Naive thymus-derived CD4-positive, alpha-beta T cell (primary cell): ENCODE data around the gene ARSD. TPM values are rescaled to one million over a fixed set of nuclear protein-coding genes. Genes with fewer than 3 reads are reported as not detected.
"Not testable (repeated sequence)": the region's sequence is repeated elsewhere in the genome, so short reads cannot be mapped to it uniquely, and the experiment has no call there.

Experiments
- ATAC-seq: fragments of 150-1000 bp; cut with Tn5 transposase; 2 replicates; pipeline ENCODE4 v1.10.0; 2021; ENCODE audit warnings: mild to moderate bottlenecking, moderate library complexity
- CTCF ChIA-PET: fragments of 350-600 bp; sonication (Branson Sonifier 250); formaldehyde crosslinking; loops from one replicate; lab custom pipeline; 2021; ENCODE audit warnings: antibody characterized with exemption; lab: Charles Lee
- POLR2A ChIA-PET: fragments of 350-600 bp; sonication (Branson Sonifier 250); formaldehyde crosslinking; loops from one replicate; lab custom pipeline; 2021; ENCODE audit warnings: antibody characterized with exemption, inconsistent platforms; lab: Charles Lee
- DNase-seq, 9 donors: peaks; one replicate each; pipeline versions ENCODE4 v3.0.0 to v3.0.0-alpha.2; 2020 to 2022; ENCODE audit warnings: mixed read lengths in 1 of 9
- H3K27ac ChIP-seq: one replicate; pipeline ENCODE4 v1.7.0; 2013; ENCODE audit warnings: mild to moderate bottlenecking, low read depth, low read length, moderate library complexity
- H3K27me3 ChIP-seq, 2 donors: one replicate each; pipeline ENCODE4 v1.7.0; 2013; ENCODE audit warnings: low read length in 2 of 2, mild to moderate bottlenecking in 2 of 2, moderate library complexity in 2 of 2; ENCODE audit not compliant: control insufficient read depth in 2 of 2, insufficient read depth in 2 of 2
- H3K36me3 ChIP-seq, 3 experiments: 1 replicate in 2 of 3; 2 replicates in 1 of 3; pipeline ENCODE4 v1.7.0; 2013; ENCODE audit warnings: low read length in 3 of 3, mild to moderate bottlenecking in 3 of 3, moderate library complexity in 1 of 3; ENCODE audit not compliant: insufficient read depth in 3 of 3, control insufficient read depth in 2 of 3
- H3K4me1 ChIP-seq, 2 donors: one replicate each; pipeline ENCODE4 v1.7.0; 2013; ENCODE audit warnings: low read length in 2 of 2, mild to moderate bottlenecking in 2 of 2, moderate library complexity in 1 of 2; ENCODE audit not compliant: control insufficient read depth in 2 of 2, insufficient read depth in 2 of 2
- H3K4me3 ChIP-seq: 2 replicates; pipeline ENCODE4 v1.7.0; 2013; ENCODE audit warnings: mild to moderate bottlenecking, low read length
- H3K9me3 ChIP-seq, 3 experiments: 1 replicate in 2 of 3; 2 replicates in 1 of 3; pipeline ENCODE4 v1.7.0; 2013; ENCODE audit warnings: low read length in 3 of 3; ENCODE audit not compliant: control insufficient read depth in 2 of 3
- H3K27ac Mint-ChIP-seq, 9 donors: one replicate each; pipeline ENCODE4 v1.8.0; 2020 to 2022; ENCODE audit warnings: mixed read lengths in 9 of 9, mild to moderate bottlenecking in 8 of 9, moderate library complexity in 5 of 9, inconsistent platforms in 2 of 9
- H3K27me3 Mint-ChIP-seq, 5 donors: one replicate each; pipeline ENCODE4 v1.8.0; 2021 to 2022; ENCODE audit warnings: mixed read lengths in 5 of 5, mild to moderate bottlenecking in 1 of 5
- H3K36me3 Mint-ChIP-seq, 5 donors: one replicate each; pipeline ENCODE4 v1.8.0; 2020 to 2022; ENCODE audit warnings: mixed read lengths in 5 of 5, mild to moderate bottlenecking in 3 of 5, inconsistent platforms in 1 of 5
- H3K4me1 Mint-ChIP-seq, 7 donors: one replicate each; pipeline ENCODE4 v1.8.0; 2020 to 2022; ENCODE audit warnings: mixed read lengths in 7 of 7, mild to moderate bottlenecking in 3 of 7, inconsistent platforms in 1 of 7
- H3K4me3 Mint-ChIP-seq, 10 donors: one replicate each; pipeline ENCODE4 v1.8.0; 2020 to 2022; ENCODE audit warnings: mild to moderate bottlenecking in 10 of 10, mixed read lengths in 10 of 10, moderate library complexity in 6 of 10, inconsistent platforms in 2 of 10
- H3K9me3 Mint-ChIP-seq, 11 donors: one replicate each; pipeline ENCODE4 v1.8.0; 2020 to 2022; ENCODE audit warnings: mixed read lengths in 11 of 11, mild to moderate bottlenecking in 4 of 11, inconsistent platforms in 1 of 11, moderate library complexity in 1 of 11
- intact Hi-C, 2 donors: fragments of 100-400 bp; cut with micrococcal nuclease; formaldehyde crosslinking; loops; one replicate each; pipeline ENCODE4 v1.15.1; 2023
- polyA plus RNA-seq, 2 donors: library from polyadenylated mRNA; unstranded; fragments of 300-500 nt; fragmentation: Illumina TruSeq; gene quantifications; one replicate each; pipeline ENCODE4 v1.2.3, GENCODE V29; 2021
- total RNA-seq, 6 experiments: library from RNA in 5 of 6; stranded (reverse) in 5 of 6; gene quantifications; 1 replicate in 5 of 6; 2 replicates in 1 of 6; pipeline ENCODE4 v1.2.3 and lab custom pipeline; 2021 to 2026

Gene ARSD
- total and polyA plus RNA-seq, 7 experiments from 2014 or later, result 0.97 to 8.9 (median 2.0) TPM

- not testable (repeated sequence) for H3K4me3 ChIP-seq, DNase-seq
Measured at GRCh38 chrX:2897690-2898623, 31.2 kb downstream of the ARSD start.

DNA sequence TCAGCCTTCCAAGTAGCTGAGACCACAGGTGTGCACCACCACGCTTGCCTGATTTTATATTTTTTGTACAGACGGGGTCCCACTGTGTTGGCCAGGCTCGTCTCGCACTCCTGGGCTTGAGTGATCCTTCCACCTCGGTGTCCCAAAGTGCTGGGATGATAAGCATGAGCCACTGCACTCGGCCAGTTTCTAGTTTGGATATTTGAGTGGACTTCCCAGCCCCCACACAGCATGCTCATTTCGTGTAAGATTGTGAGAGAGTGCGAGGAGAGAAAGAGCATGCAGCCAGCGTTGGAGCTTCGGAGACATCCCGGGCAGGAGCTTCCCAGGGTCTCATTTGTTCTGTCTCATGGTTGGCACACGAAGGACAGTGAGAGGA, 31.8 kb downstream of the ARSD start:
- no peaks in the 10 kb centered on the region for H3K4me1 ChIP-seq
- H3K4me3 ChIP-seq, result no peak overlapping the region
- no peak for DNase-seq
- H3K27me3 ChIP-seq, result no peaks in the 10 kb centered on the region
- Mint-ChIP-seq H3K4me3 (no peak overlapping the region), H3K27ac (no peak overlapping the region), H3K9me3 (peaks cover 0 to 8% (median 0%) of the 10 kb centered on the region in 11 donors), H3K36me3 (no peaks in the 10 kb centered on the region), H3K27me3 (no peaks in the 10 kb centered on the region), H3K4me1 (peaks cover 0 to 17% (median 5%) of the 10 kb centered on the region in 7 donors)
- no peaks in the 10 kb centered on the region for H3K36me3 ChIP-seq
- CTCF ChIA-PET, result no interaction called here
- POLR2A ChIA-PET, result no interaction called here
- no peak for ATAC-seq
- no peaks in the 10 kb centered on the region for H3K9me3 ChIP-seq
- intact Hi-C loops, result no loop called here
- H3K27ac ChIP-seq, result no peak overlapping the region

More at GRCh38 chrX:2897690-2898623, 31.2 kb downstream of the ARSD start:
- H3K27ac Mint-ChIP-seq, result peak overlapping the region in 1 of 9 donors; percentile 25
- H3K36me3 Mint-ChIP-seq, POLR2A ChIA-PET, H3K27ac ChIP-seq, H3K27me3 ChIP-seq, H3K36me3 ChIP-seq, H3K4me1 ChIP-seq, intact Hi-C loops, CTCF ChIA-PET, H3K9me3 ChIP-seq, H3K27me3 Mint-ChIP-seq: not testable (repeated sequence)
- H3K9me3 Mint-ChIP-seq, result peaks cover 0 to 12% (median 2%) of the 10 kb centered on the region in 11 donors
- peak; percentile 73 for ATAC-seq
- peak overlapping the region in 6 of 10 donors; percentile 15 to 67 (median 33) for H3K4me3 Mint-ChIP-seq
- peaks cover 0 to 15% (median 5%) of the 10 kb centered on the region in 7 donors for H3K4me1 Mint-ChIP-seq

DNA sequence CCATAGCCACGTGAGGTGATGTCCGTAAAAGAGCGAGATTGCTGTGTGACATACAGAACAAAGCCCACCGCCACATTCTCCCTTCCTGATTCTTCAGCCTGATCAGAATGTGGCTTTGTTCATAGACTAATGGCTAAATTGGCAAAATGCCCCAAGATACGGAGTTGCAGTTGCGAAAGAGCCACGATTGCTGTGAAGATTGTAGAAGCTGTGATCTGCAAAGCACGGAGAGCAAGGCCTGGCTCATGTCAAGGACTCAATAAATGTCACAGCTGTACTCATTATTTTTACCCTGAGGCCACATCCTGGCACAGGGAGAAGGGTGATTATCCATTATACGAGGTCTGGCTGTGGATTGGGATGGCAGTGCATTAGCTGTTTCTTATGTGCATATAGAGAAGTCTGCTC, 34.2 kb downstream of the ARSD start:
- no peak for ATAC-seq
- H3K36me3 ChIP-seq, result no peaks in the 10 kb centered on the region
- no peak for DNase-seq
- intact Hi-C loops, result no loop called here
- Mint-ChIP-seq H3K4me1 (peaks cover 0 to 20% (median 8%) of the 10 kb centered on the region in 7 donors), H3K27me3 (peaks cover 0 to 1% (median 0%) of the 10 kb centered on the region in 5 donors), H3K36me3 (no peaks in the 10 kb centered on the region), H3K4me3 (no peak overlapping the region), H3K27ac (no peak overlapping the region), H3K9me3 (peaks cover 0 to 6% (median 0%) of the 10 kb centered on the region in 11 donors)
- H3K27ac ChIP-seq, result no peak overlapping the region
- ChIA-PET CTCF (no interaction called here), POLR2A (no interaction called here)
- no peaks in the 10 kb centered on the region for H3K9me3 ChIP-seq
- H3K4me3 ChIP-seq, result no peak overlapping the region
- no peaks in the 10 kb centered on the region for H3K4me1 ChIP-seq
- H3K27me3 ChIP-seq, result no peaks in the 10 kb centered on the region

DNA sequence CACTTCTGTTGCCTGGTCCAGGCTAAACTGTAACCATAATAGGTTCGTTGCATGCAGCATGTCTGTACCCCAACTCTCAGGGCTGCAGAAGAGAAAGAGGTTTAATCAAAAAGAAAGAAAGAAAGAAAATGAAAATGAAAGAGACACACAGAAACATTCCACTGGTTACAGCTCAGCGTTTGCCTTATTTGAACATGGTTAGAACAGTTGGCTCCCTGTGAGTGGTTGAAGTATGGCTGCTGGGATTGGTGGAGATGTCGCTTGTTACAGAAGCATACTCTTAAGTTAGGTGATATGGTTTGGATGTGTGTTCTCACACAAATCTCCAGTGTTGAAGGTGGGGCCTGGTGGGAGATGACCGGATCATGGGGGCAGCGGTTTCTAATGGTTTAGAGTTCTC, 36.3 kb downstream of the ARSD start:
- CTCF ChIA-PET, result no interaction called here
- Histone ChIP-seq H3K4me1 (no peaks in the 10 kb centered on the region), H3K27me3 (no peaks in the 10 kb centered on the region), H3K9me3 (no peaks in the 10 kb centered on the region), H3K4me3 (no peak overlapping the region), H3K36me3 (no peaks in the 10 kb centered on the region), H3K27ac (no peak overlapping the region)
- H3K9me3 Mint-ChIP-seq, result peaks cover 0 to 7% (median 0%) of the 10 kb centered on the region in 11 donors
- H3K27me3 Mint-ChIP-seq, result peaks cover 0 to 5% (median 0%) of the 10 kb centered on the region in 5 donors
- H3K27ac Mint-ChIP-seq, result peak overlapping the region in 1 of 9 donors; percentile 38
- DNase-seq (no peak), ATAC-seq (no peak)
- H3K4me3 Mint-ChIP-seq, result no peak overlapping the region
- H3K36me3 Mint-ChIP-seq, result no peaks in the 10 kb centered on the region
- peaks cover 0 to 22% (median 13%) of the 10 kb centered on the region in 7 donors for H3K4me1 Mint-ChIP-seq
- intact Hi-C loops, result no loop called here
- POLR2A ChIA-PET, result no interaction called here

DNA sequence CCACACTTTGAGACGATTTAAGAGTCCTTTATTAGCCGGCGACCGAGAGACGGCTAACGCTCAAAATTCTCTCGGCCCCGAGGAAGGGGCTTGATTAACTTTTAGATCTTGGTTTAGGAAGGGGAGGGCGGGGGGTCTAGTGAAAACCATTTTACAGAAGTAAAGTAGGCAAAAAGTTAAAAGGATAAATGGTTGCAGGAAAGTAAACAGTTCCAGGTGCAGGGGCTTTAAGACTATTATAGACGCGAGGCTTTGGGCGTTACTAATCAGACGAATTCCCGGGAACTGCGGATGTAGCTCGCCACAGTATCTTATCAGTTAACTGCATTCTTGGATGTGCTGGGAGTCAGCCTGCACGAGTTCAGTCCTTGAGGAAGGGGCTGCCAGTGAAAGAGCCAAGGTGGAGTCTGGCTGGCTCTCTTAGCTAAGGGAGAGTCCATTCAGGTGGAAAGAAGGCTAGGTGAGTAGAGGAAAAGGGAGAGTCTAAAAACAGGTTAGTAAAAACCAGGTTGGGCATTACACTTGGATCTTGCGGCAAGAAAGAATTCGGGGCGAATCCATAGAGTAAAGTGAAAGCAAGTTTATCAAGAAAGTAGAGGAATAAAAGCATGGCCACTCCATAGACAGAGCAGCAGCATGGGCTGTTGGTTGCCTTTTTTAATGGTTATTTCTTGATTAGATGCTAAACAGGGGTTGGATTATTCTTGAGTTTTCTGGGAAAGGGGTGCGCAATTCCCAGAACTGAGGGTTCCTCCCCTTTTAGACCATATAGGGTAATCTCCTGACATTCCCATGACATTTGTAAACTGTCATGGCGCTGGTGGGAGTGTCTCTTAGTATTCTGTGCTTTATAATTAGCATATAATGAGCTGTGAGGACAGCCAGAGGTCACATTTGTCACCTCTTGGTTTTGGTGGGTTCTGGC, 38.3 kb downstream of the ARSD start:
- POLR2A ChIA-PET, H3K4me3 ChIP-seq, H3K9me3 ChIP-seq, DNase-seq, H3K36me3 Mint-ChIP-seq, H3K27ac Mint-ChIP-seq, ATAC-seq, H3K9me3 Mint-ChIP-seq, H3K4me1 ChIP-seq, H3K27ac ChIP-seq, H3K27me3 Mint-ChIP-seq, intact Hi-C loops, H3K27me3 ChIP-seq, H3K36me3 ChIP-seq: not testable (repeated sequence)
- CTCF ChIA-PET, result interaction anchor here (0.6 kb wide), 1 partner anchor 461 kb away, joined by 3 read pairs; no protein-coding TSS in a partner anchor
- peaks cover 0 to 22% (median 11%) of the 10 kb centered on the region in 7 donors for H3K4me1 Mint-ChIP-seq
- peak overlapping the region in 2 of 10 donors; percentile 81 to 90 for H3K4me3 Mint-ChIP-seq

DNA sequence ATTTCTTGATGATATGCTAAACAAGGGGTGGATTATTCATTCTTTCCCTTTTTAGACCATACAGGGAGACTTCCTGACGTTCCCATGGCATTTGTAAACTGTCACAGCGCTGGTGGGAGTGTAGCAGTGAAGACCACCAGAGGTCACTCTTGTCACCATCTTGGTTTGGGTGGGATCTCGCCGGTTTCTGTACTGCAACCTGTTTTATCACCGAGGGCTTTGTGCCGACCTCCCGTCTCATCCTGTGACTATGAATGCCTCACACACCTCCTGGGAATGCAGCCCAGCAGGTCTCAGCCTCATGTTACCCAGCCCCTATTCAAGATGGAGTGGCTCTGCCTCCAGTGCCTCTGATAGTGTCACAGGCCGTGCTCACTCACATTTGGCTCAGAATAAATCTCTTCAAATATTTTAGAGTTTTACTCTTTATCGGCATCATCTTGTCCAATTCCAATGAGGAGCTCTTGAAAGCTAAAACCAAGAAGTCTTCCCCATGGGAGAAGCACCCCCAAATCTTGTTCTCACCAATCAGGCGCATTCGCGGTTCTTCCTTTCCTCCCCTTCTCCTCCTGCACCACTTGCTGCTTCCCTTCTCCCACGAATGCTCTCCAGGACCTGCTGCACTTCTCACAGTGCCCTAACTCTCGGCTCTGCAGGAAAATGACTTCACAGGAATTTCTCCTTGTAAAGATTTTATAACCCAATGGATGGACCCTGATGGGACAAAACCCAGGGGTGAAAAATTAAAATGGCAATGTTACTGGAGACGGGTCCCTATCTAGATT, 39.2 kb downstream of the ARSD start:
- DNase-seq, H3K27ac ChIP-seq, H3K36me3 Mint-ChIP-seq, H3K4me1 ChIP-seq, POLR2A ChIA-PET, H3K27me3 Mint-ChIP-seq, H3K9me3 Mint-ChIP-seq, intact Hi-C loops, H3K27me3 ChIP-seq, H3K9me3 ChIP-seq, H3K36me3 ChIP-seq, ATAC-seq: not testable (repeated sequence)
- Mint-ChIP-seq H3K4me1 (peaks cover 0 to 22% (median 11%) of the 10 kb centered on the region in 7 donors), H3K27ac (peak overlapping the region in 2 of 9 donors; percentile 60 to 69), H3K4me3 (peak overlapping the region; percentile 81 to 90 (median 85))
- CTCF ChIA-PET, result interaction anchor here (0.6 kb wide), 1 partner anchor 462 kb away, joined by 3 read pairs; no protein-coding TSS in a partner anchor
- peak overlapping the region; percentile 44 for H3K4me3 ChIP-seq
